ENCODE data around the gene LIN28B. TPM values are rescaled to one million over a fixed set of nuclear protein-coding genes. Genes with fewer than 3 reads are reported as not detected.

LIN28B gene
- total and polyA plus RNA-seq, 2 experiments from 2014 or later: 35.3 to 96.4 TPM

DNA sequence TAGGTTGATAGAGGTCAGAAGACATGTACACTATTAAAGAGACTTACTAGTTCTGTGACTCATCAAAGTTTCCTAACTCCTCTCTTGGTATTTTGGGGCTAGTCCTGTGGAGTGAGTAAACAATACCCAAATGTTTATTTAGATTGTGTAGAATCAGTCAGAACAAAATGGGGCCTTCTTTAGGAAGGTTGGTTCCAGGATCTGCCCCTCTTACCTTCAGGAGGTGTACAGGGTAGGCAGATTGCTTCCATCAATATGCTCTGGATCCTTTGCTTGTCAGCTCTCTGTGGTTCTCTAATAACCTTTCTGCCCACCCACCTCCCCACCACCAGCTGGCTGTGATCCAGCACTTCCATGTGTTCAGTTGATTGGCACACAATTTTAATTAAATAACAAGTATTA, 115.9 kb downstream of the LIN28B start:
- no peaks in the 10 kb centered on the region for H3K36me3 ChIP-seq (ENCODE audit: insufficient read depth)
- no peaks in the 10 kb centered on the region for H3K27me3 ChIP-seq (ENCODE audit: insufficient read depth)
- H3K79me2 ChIP-seq (replicated peaks; ENCODE audit: insufficient read depth): peaks cover 46% of the 10 kb centered on the region; the same call in 1 of the 2 replicates
- H3K27ac Mint-ChIP-seq: no peak overlapping the region
- H3F3A ChIP-seq (replicated peaks; ENCODE audit: low read depth): no peaks in the 10 kb centered on the region
- no peak overlapping the region for H3K4me3 ChIP-seq
- H3K4me1 Mint-ChIP-seq: peaks cover 4% of the 10 kb centered on the region; the same call in 1 of the 3 replicates
- peaks cover 3% of the 10 kb centered on the region; the same call in 1 of the 3 replicates for H3K36me3 Mint-ChIP-seq (ENCODE audit: low read depth)
- H3K27me3 Mint-ChIP-seq (ENCODE audit: insufficient read depth, low read depth, poor library complexity): peaks cover 3% of the 10 kb centered on the region
- no peaks in the 10 kb centered on the region for H3K9me3 Mint-ChIP-seq
- DNase-seq (ENCODE audit: low spot score) (no peak), ATAC-seq (no peak)
- no peak overlapping the region for H3K4me3 Mint-ChIP-seq
- H2AFZ ChIP-seq: no peak overlapping the region
- no peak overlapping the region for H3K27ac ChIP-seq (ENCODE audit: low read depth)
- no peak overlapping the region for H3K4me2 ChIP-seq
- H3K9me2 ChIP-seq (ENCODE audit: insufficient read depth): no peaks in the 10 kb centered on the region
- H3K4me1 ChIP-seq (ENCODE audit: insufficient read depth): no peaks in the 10 kb centered on the region
- TF ChIP-seq ZNF462 (CRISPR knock-in tag; IDR thresholded peaks at IDR 0.05) (no peak), REST (IDR thresholded peaks at IDR 0.05; ENCODE audit: unreplicated experiment) (no peak), CREB1 (CRISPR knock-in tag; IDR thresholded peaks at IDR 0.05; ENCODE audit: low read depth) (no peak), EZH2 (IDR thresholded peaks at IDR 0.05; ENCODE audit: low read depth, unreplicated experiment) (no peak)
- TF ChIP-seq, protein P1, sequence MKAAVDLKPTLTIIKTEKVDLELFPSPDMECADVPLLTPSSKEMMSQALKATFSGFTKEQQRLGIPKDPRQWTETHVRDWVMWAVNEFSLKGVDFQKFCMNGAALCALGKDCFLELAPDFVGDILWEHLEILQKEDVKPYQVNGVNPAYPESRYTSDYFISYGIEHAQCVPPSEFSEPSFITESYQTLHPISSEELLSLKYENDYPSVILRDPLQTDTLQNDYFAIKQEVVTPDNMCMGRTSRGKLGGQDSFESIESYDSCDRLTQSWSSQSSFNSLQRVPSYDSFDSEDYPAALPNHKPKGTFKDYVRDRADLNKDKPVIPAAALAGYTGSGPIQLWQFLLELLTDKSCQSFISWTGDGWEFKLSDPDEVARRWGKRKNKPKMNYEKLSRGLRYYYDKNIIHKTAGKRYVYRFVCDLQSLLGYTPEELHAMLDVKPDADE (IDR thresholded peaks at IDR 0.05): no peak
- H4K20me1 ChIP-seq (replicated peaks; ENCODE audit: insufficient read depth): no peaks in the 10 kb centered on the region; the same call in 1 of the 2 replicates
